ENCODE results near the gene GRB14.
"Not testable (repeated sequence)": the region's sequence is repeated elsewhere in the genome, so short reads cannot be mapped to it uniquely, and the experiment has no call there.

GRB14 gene

GRCh38 chr2:164558450-164558849 lies 62.8 kb downstream of the GRB14 start:
- DNase-seq (ENCODE audit: low read depth, low spot score) = no peak

GRCh38 chr2:164554487-164554886 lies 66.8 kb downstream of the GRB14 start:
- DNase-seq (ENCODE audit: low read depth, low spot score) = no peak

- no peak for DNase-seq (ENCODE audit: low read depth, low spot score)
Observed at GRCh38 chr2:164551519-164551918, 69.8 kb downstream of the GRB14 start.

DNA sequence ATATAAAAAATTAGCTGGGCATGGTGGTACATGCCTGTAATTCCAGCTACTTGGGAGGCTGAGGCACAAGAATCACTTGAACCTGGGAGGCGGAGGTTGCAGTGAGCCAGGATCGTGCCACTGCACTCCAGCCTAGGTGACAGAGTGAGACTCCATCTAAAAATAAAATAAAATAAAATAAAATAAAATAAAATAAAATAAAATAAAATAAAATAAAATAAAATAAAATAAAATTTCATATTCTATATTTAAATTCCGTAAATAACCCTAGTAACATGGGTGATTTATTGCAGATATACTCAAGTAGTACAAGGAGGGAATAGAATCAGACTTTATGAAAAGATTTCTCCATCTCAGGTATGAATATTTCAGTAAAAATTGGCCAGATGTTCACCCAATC lies 71.6 kb downstream of the GRB14 start:
- DNase-seq (ENCODE audit: low read depth, low spot score) = not testable (repeated sequence)

- DNase-seq (ENCODE audit: low read depth, low spot score) = no peak
Observed at GRCh38 chr2:164545484-164545883, 75.8 kb downstream of the GRB14 start.

- no peak for DNase-seq (ENCODE audit: low read depth, low spot score)
Observed at GRCh38 chr2:164542581-164543021, 78.7 kb downstream of the GRB14 start.

GRCh38 chr2:164538240-164538866 lies 82.9 kb downstream of the GRB14 start:
- DNase-seq (ENCODE audit: low read depth, low spot score) = no peak

GRCh38 chr2:164535280-164536025 lies 85.8 kb downstream of the GRB14 start:
- DNase-seq (ENCODE audit: low read depth, low spot score) = no peak

GRCh38 chr2:164530464-164530863 lies 90.8 kb downstream of the GRB14 start:
- no peak for DNase-seq (ENCODE audit: low read depth, low spot score)

DNA sequence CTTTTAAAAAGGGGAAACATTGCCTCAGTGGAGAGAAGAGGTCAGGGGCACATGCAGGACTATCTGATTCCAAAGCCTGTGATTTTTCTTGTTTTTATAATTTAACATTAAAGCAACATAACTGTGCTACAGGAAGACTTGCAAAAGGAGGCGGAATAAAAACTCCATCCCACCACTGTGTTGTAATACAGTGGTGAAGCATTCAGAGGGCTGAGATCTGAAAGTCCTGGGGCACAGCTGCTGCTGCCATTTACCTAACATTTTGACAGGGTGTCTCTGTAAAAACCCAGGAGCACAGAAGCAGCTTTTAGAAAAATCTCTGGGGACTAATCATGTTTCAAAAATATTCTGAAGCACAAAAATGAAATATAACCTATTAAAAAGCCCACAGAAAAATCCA lies 97.6 kb downstream of the GRB14 start:
- DNase-seq (ENCODE audit: low read depth, low spot score) = no peak

GRCh38 chr2:164523009-164523408 lies 98.3 kb downstream of the GRB14 start:
- DNase-seq (ENCODE audit: low read depth, low spot score) = no peak

DNA sequence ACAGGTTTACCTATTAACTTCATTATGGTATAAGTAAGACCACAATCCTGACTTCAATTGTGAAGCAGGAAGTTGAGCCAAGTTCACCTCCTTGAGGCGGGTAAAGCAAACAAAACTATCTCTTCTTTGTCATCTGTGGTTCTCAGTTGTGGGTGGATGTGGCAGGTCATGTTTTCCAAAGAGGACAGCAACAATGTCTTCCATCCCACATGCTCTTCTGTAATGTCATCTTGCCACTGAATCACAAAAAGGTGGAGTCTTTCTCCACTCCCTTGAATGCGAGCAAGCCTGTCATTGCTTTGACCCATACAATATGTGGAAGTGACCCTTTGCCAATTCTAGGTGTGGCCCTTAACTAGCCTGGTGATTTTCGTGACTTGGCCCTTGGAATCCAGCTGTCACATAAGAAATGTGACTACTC lies 98.7 kb downstream of the GRB14 start:
- DNase-seq (ENCODE audit: low read depth, low spot score) = no peak

- DNase-seq (ENCODE audit: low read depth, low spot score) = no peak
Observed at GRCh38 chr2:164515734-164516133, 105.5 kb downstream of the GRB14 start.

DNA sequence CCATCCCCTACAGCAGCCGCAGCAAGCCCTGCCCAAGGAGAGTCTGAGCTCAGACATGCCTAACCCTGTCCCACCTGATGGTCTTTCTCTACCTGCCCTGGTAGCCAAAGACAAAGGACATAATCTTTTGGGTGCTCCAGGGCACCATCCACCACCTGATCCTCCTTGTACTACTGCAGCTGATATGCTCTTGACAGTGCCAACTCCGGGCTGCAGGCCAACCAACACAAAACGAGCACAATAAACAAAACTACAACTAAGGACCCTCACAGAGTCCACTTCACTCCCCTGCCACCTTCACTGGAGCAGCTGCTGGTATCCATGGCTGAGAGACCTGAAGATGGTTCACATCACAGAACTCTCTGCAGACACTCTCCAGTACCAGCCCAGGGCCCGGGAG lies 106.3 kb downstream of the GRB14 start:
- DNase-seq (ENCODE audit: low read depth, low spot score) = no peak

- no peak for DNase-seq (ENCODE audit: low read depth, low spot score)
Observed at GRCh38 chr2:164514491-164514890, 106.8 kb downstream of the GRB14 start.

GRCh38 chr2:164512871-164513270 lies 108.4 kb downstream of the GRB14 start:
- DNase-seq (ENCODE audit: low read depth, low spot score) = no peak

DNA sequence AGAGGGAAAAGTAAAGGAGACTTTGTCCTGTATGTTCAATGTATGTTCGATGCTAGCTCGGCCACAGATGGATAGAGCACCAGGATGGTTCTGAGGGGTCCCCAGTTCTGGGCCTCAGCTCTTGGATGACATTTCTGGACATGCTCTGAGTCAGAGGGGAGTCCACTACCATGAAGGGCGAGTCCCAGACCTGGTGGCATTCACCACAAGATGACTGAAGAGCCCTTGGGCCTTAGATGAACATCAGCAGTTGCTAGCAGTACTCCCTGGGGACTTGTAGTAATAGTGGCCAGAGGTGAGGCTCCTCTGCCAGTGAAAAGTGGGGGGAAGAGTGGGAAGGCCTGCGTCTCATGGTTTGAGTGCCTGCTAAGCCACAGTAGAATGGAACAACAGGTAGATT lies 109.5 kb downstream of the GRB14 start:
- no peak for DNase-seq (ENCODE audit: low read depth, low spot score)

DNA sequence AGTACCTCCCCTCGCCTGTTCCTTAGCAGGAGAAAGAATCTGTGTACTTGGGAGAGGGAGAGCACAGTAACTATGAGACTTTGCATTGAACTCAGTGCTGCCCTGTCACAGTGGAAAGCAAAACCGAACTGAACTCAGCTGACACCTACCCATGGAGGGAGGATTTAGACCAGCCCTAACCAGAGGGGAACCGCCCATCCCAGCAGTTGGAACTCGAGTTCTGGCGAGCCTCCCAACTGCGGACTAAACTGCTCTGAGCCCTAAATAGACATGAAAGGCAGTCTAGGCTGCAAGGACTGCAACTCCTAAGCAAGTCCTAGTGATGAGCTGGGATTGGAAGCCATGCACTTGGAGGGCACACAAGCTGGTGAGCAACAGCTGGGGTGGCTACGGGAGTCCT lies 110.4 kb downstream of the GRB14 start:
- no peak for DNase-seq (ENCODE audit: low read depth, low spot score)

DNA sequence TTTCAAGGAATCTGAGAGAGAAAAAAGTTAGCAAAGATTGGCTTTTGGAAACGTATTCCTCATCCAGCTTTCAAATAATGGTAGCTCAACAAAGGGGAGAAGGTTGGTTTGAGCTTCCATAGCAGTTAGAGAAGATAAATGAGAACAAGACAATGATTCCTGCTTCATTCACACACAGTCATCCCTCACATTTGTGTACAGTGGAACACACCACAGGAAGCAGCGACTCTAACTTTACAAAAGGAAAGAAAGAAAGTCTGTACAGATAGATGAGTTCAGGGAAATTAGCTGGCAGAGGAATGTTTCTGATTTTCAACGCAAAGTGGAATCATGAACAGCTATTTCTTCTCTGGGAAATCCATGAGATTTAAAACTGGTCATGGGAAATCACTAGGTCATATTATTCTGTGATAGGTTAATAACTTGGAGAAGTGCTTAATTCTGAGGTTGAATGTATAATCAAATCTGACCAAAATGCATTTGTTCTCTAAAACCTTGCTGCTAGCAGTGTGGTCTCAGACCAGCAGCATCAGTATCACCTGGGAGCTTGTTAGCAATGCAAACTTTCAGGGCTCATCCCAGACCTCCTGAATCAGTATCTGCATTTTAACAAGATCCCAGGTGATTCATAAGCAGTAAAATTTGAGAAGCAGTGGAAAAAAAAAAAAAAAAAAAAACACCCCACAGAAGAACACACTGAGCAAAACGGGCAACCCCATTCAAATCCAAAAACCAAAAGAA lies 112.0 kb downstream of the GRB14 start:
- no peak for DNase-seq (ENCODE audit: low read depth, low spot score)

DNA sequence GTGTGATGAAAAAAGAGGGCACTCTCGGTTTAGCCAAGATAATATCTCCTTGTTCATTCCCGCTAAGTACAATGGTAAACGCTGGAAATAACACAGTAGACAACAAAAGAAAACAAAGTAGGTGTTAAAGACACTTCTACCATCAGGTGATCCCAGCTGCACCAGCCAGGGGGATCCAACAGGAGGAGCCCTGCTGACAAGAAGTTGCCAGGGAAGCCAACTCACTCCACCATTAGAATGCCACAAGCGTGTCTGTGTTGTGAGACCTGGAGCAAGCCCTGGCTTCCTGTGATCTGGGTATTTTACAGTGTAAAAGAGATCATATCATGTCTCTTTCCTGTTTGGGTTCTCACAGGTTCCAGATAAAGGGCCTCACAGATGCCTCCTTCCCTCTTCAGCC lies 117.0 kb downstream of the GRB14 start:
- no peak for DNase-seq (ENCODE audit: low read depth, low spot score)

DNA sequence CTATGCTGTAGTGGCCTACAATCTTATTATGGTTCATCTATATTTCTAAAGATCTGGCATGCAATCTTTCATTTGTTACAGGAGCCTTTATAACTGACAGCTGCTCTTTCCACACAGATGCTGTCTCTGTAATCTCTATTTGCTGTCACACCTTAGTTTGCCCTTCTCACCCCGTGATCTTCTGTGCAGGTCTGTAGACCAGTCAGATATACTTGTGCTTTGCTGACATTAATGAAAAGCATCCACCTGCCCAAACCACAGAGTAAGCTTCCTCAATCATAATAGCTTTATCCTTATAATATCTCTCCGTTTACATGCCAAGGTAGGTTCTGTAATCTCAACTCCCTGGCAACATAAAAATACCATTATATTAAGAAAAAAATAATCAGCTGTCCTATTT lies 122.4 kb downstream of the GRB14 start:
- no peak for DNase-seq (ENCODE audit: low read depth, low spot score)

GRCh38 chr2:164496881-164497280 lies 124.4 kb downstream of the GRB14 start:
- no peak for DNase-seq (ENCODE audit: low read depth, low spot score)

GRCh38 chr2:164496421-164496820 lies 124.9 kb downstream of the GRB14 start:
- no peak for DNase-seq (ENCODE audit: low read depth, low spot score)

All from activated CD4-positive, CD25-positive, alpha-beta regulatory T cell treated with anti-CD3 and anti-CD28 coated beads, Interleukin-2, amount 50 U/mL, for 16 hours (primary cell).